ENCODE results near the gene TMEM208. TPM values are rescaled to one million over a fixed set of nuclear protein-coding genes. Genes with fewer than 3 reads are reported as not detected.

The TMEM208 gene
- total and polyA plus RNA-seq, 2 of the 13 experiments (the other 11 are each of a cell fraction or from before 2014, with no cell fraction given), result 58.8 to 72.9 TPM

GRCh38 chr16:67177743-67178699, 48.9 kb upstream of the TMEM208 start (continued):
- TF ChIP-seq MXD1 (CRISPR knock-in tag; IDR thresholded peaks at IDR 0.05), result peak; percentile 82
- peak; percentile 74 for TF ChIP-seq TFDP2 (CRISPR knock-in tag; IDR thresholded peaks at IDR 0.05)
- 0 out of 2 replicates have a peak, but pooled peaks have one; percentile 21 for TF ChIP-seq ELF3 (CRISPR knock-in tag; IDR thresholded peaks at IDR 0.05)
- TF ChIP-seq PBX2 (CRISPR knock-in tag; IDR thresholded peaks at IDR 0.05), result no peak
- TF ChIP-seq SOX13 (IDR thresholded peaks at IDR 0.05), result no peak
- TF ChIP-seq SOX13 (CRISPR knock-in tag; conservative IDR thresholded peaks at IDR 0.05 in 1 of 2, IDR thresholded peaks at IDR 0.05 in 1 of 2), result peak in 1 of 2 experiments; percentile 19; a peak in 1 of 4 replicates
- 0 out of 2 replicates have a peak, but pooled peaks have one; percentile 28 for TF ChIP-seq ZNF570 (CRISPR knock-in tag; IDR thresholded peaks at IDR 0.05; ENCODE audit: borderline replicate concordance)
- no peak; the same call in 1 of the 2 replicates for TF ChIP-seq SOX5 (CRISPR knock-in tag; IDR thresholded peaks at IDR 0.05; ENCODE audit: borderline replicate concordance)
- peak; percentile 46; the same call in 1 of the 2 replicates for TF ChIP-seq REPIN1 (CRISPR knock-in tag; IDR thresholded peaks at IDR 0.05; ENCODE audit: borderline replicate concordance, low read depth)
- TF ChIP-seq PLRG1 (conservative IDR thresholded peaks at IDR 0.05), result no peak
- TF ChIP-seq IRF2 (CRISPR knock-in tag; IDR thresholded peaks at IDR 0.05), result no peak
- 0 out of 2 replicates have a peak, but pooled peaks have one; percentile 54 for TF ChIP-seq ZNF619 (CRISPR knock-in tag; IDR thresholded peaks at IDR 0.05)
- TF ChIP-seq PREB (CRISPR knock-in tag; IDR thresholded peaks at IDR 0.05), result no peak
- TF ChIP-seq HMGA1 (CRISPR knock-in tag; conservative IDR thresholded peaks at IDR 0.05), result no peak
- no peak for TF ChIP-seq ZNF879 (CRISPR knock-in tag; IDR thresholded peaks at IDR 0.05)
- TF ChIP-seq DBP (CRISPR knock-in tag; IDR thresholded peaks at IDR 0.05; ENCODE audit: not compliant biosample characterization), result peak; percentile 82
- TF ChIP-seq ATF7-NPFF (CRISPR knock-in tag; IDR thresholded peaks at IDR 0.05; ENCODE audit: low read depth), result peak; percentile 70; the same call in 1 of the 2 replicates
- TF ChIP-seq ZBTB43 (CRISPR knock-in tag; conservative IDR thresholded peaks at IDR 0.05), result no peak
- TF ChIP-seq TEAD3 (CRISPR knock-in tag; optimal IDR thresholded peaks at IDR 0.05; ENCODE audit: borderline replicate concordance), result peak; percentile 18
- TF ChIP-seq HDAC1 (CRISPR knock-in tag; IDR thresholded peaks at IDR 0.05), result peak; percentile 59; the same call in 1 of the 2 replicates
- TF ChIP-seq ZMYM3 (CRISPR knock-in tag; IDR thresholded peaks at IDR 0.05), result peak; percentile 84
- TF ChIP-seq NONO (IDR thresholded peaks at IDR 0.05), result no peak
- TF ChIP-seq NONO (CRISPR knock-in tag; conservative IDR thresholded peaks at IDR 0.05), result peak; percentile 94
- peak; percentile 72 for TF ChIP-seq ZFYVE20 (CRISPR knock-in tag; IDR thresholded peaks at IDR 0.05; ENCODE audit: borderline replicate concordance, low read depth)

Data from HepG2 (cell line).